DMS 273 (cell line): ENCODE data around the gene PI16.
"Not testable (repeated sequence)": the region's sequence is repeated elsewhere in the genome, so short reads cannot be mapped to it uniquely, and the experiment has no call there.

Source experiments
- DNase-seq: peaks from one replicate; lab custom pipeline; 2025; ENCODE audit not compliant: unreplicated experiment; lab: John Stamatoyannopoulos, UW

Gene PI16

GRCh38 chr6:36973647-36974046, 19.1 kb downstream of the PI16 start:
- no peak for DNase-seq

- no peak for DNase-seq
Measured at GRCh38 chr6:36975231-36976006, 20.9 kb downstream of the PI16 start.

GRCh38 chr6:36976007-36976264, 21.4 kb downstream of the PI16 start:
- DNase-seq, result no peak

GRCh38 chr6:36976509-36976908, 22.0 kb downstream of the PI16 start:
- DNase-seq, result no peak

- DNase-seq, result no peak
Measured at GRCh38 chr6:36976931-36977330, 22.4 kb downstream of the PI16 start.

- peak; percentile 20 for DNase-seq
Measured at GRCh38 chr6:36977470-36977941, 23.0 kb downstream of the PI16 start.

GRCh38 chr6:36978421-36979346, 24.1 kb downstream of the PI16 start:
- peak; percentile 92 for DNase-seq

GRCh38 chr6:36979347-36979742, 24.8 kb downstream of the PI16 start:
- peak; percentile 91 for DNase-seq

- DNase-seq, result peak; percentile 40
Measured at GRCh38 chr6:36980129-36980528, 25.6 kb downstream of the PI16 start.

- peak; percentile 52 for DNase-seq
Measured at GRCh38 chr6:36980876-36981619, 26.5 kb downstream of the PI16 start.

GRCh38 chr6:36983538-36983937, 29.0 kb downstream of the PI16 start:
- DNase-seq, result no peak

- DNase-seq, result peak; percentile 49
Measured at GRCh38 chr6:36984581-36985416, 30.3 kb downstream of the PI16 start.

- DNase-seq, result peak; percentile 36
Measured at GRCh38 chr6:36985417-36985807, 30.9 kb downstream of the PI16 start.

GRCh38 chr6:36985808-36986703, 31.5 kb downstream of the PI16 start, which contains the start of gene MTCH1:
Gene MTCH1, minus strand, starts transcription at chr6:36986196. Its CDS starts 23 bp downstream, at chr6:36986173.
- peak; percentile 96 for DNase-seq

- no peak for DNase-seq
Measured at GRCh38 chr6:36986704-36987047, 32.1 kb downstream of the PI16 start.

- no peak for DNase-seq
Measured at GRCh38 chr6:36989264-36989663, 34.7 kb downstream of the PI16 start.

- not testable (repeated sequence) for DNase-seq
Measured at GRCh38 chr6:36990401-36990800, 35.9 kb downstream of the PI16 start.

GRCh38 chr6:36997811-36998722, 43.5 kb downstream of the PI16 start:
- DNase-seq, result no peak

GRCh38 chr6:36998723-36999038, 44.1 kb downstream of the PI16 start:
- no peak for DNase-seq
